Effector memory CD4-positive, alpha-beta T cell (primary cell): Measurements from ENCODE around the gene ARID3C.

Source experiments
- DNase-seq, 3 donors: peaks; one replicate each; pipeline ENCODE4 v3.0.0-alpha.2; 2020
- H3K27ac ChIP-seq: 2 replicates; pipeline ENCODE4 v1.7.0; 2013; ENCODE audit warnings: mild to moderate bottlenecking, low read length, moderate library complexity; ENCODE audit not compliant: insufficient read depth, poor library complexity, severe bottlenecking
- H3K27me3 ChIP-seq: replicated peaks from 2 replicates; pipeline ENCODE4 v1.7.0; 2013; ENCODE audit warnings: mild to moderate bottlenecking, low read length; ENCODE audit not compliant: insufficient read depth, control insufficient read depth, poor library complexity, severe bottlenecking
- H3K36me3 ChIP-seq: 2 replicates; pipeline ENCODE4 v1.7.0; 2013; ENCODE audit warnings: mild to moderate bottlenecking, low read length, moderate library complexity; ENCODE audit not compliant: control insufficient read depth, insufficient read depth
- H3K4me1 ChIP-seq: 2 replicates; pipeline ENCODE4 v1.7.0; 2013; ENCODE audit warnings: low read length, mild to moderate bottlenecking; ENCODE audit not compliant: control insufficient read depth, insufficient read depth, poor library complexity, severe bottlenecking
- H3K4me3 ChIP-seq: 2 replicates; pipeline ENCODE4 v1.7.0; 2013; ENCODE audit warnings: low read length, low read depth, mild to moderate bottlenecking; ENCODE audit not compliant: insufficient read depth, poor library complexity, severe bottlenecking
- H3K9me3 ChIP-seq: 2 replicates; pipeline ENCODE4 v1.7.0; 2013; ENCODE audit warnings: mild to moderate bottlenecking, low read length, moderate library complexity; ENCODE audit not compliant: control insufficient read depth

ARID3C gene

GRCh38 chr9:34577400-34578240, 51.2 kb downstream of the ARID3C start:
- Histone ChIP-seq H3K27ac (no peak overlapping the region), H3K4me1 (no peaks in the 10 kb centered on the region), H3K9me3 (no peaks in the 10 kb centered on the region), H3K4me3 (peak overlapping the region; percentile 17), H3K36me3 (no peaks in the 10 kb centered on the region), H3K27me3 (peaks cover 18% of the 10 kb centered on the region)
- no peak for DNase-seq

- peaks cover 18% of the 10 kb centered on the region for H3K27me3 ChIP-seq
These were observed 52.1 kb downstream of the ARID3C start for GRCh38 chr9:34576597-34577399.

GRCh38 chr9:34575862-34576596, 52.8 kb downstream of the ARID3C start:
- Histone ChIP-seq H3K4me3 (no peak overlapping the region), H3K9me3 (no peaks in the 10 kb centered on the region), H3K27ac (no peak overlapping the region), H3K4me1 (no peaks in the 10 kb centered on the region), H3K36me3 (no peaks in the 10 kb centered on the region), H3K27me3 (peaks cover 18% of the 10 kb centered on the region)
- no peak for DNase-seq

More at GRCh38 chr9:34576597-34577399, 52.1 kb downstream of the ARID3C start:
- Histone ChIP-seq H3K36me3 (no peaks in the 10 kb centered on the region), H3K4me3 (no peak overlapping the region), H3K4me1 (no peaks in the 10 kb centered on the region), H3K27ac (no peak overlapping the region), H3K9me3 (no peaks in the 10 kb centered on the region)
- DNase-seq, result no peak

GRCh38 chr9:34575241-34575640, 53.6 kb downstream of the ARID3C start:
- Histone ChIP-seq H3K4me3 (no peak overlapping the region), H3K27me3 (peaks cover 18% of the 10 kb centered on the region), H3K36me3 (no peaks in the 10 kb centered on the region), H3K9me3 (no peaks in the 10 kb centered on the region), H3K27ac (no peak overlapping the region), H3K4me1 (no peaks in the 10 kb centered on the region)
- DNase-seq, result no peak

GRCh38 chr9:34574571-34574970, 54.3 kb downstream of the ARID3C start:
- Histone ChIP-seq H3K27me3 (peaks cover 18% of the 10 kb centered on the region), H3K4me3 (no peak overlapping the region), H3K9me3 (no peaks in the 10 kb centered on the region), H3K4me1 (no peaks in the 10 kb centered on the region), H3K36me3 (no peaks in the 10 kb centered on the region), H3K27ac (no peak overlapping the region)
- no peak for DNase-seq

GRCh38 chr9:34573599-34574325, 55.1 kb downstream of the ARID3C start:
- Histone ChIP-seq H3K27me3 (peaks cover 13% of the 10 kb centered on the region), H3K4me1 (no peaks in the 10 kb centered on the region)
- no peak for DNase-seq

GRCh38 chr9:34572628-34573027, 56.2 kb downstream of the ARID3C start:
- Histone ChIP-seq H3K27me3 (peaks cover 4% of the 10 kb centered on the region), H3K4me1 (no peaks in the 10 kb centered on the region)
- DNase-seq, result no peak

More at GRCh38 chr9:34573599-34574325, 55.1 kb downstream of the ARID3C start:
- Histone ChIP-seq H3K36me3 (no peaks in the 10 kb centered on the region), H3K27ac (no peak overlapping the region), H3K9me3 (no peaks in the 10 kb centered on the region), H3K4me3 (no peak overlapping the region)

GRCh38 chr9:34572092-34572491, 56.8 kb downstream of the ARID3C start:
- no peaks in the 10 kb centered on the region for H3K27me3 ChIP-seq
- no peak for DNase-seq
- H3K4me3 ChIP-seq, result no peak overlapping the region
- H3K9me3 ChIP-seq, result no peaks in the 10 kb centered on the region
- H3K27ac ChIP-seq, result no peak overlapping the region
- H3K4me1 ChIP-seq, result no peaks in the 10 kb centered on the region
- no peaks in the 10 kb centered on the region for H3K36me3 ChIP-seq

More at GRCh38 chr9:34572628-34573027, 56.2 kb downstream of the ARID3C start:
- Histone ChIP-seq H3K36me3 (no peaks in the 10 kb centered on the region), H3K9me3 (no peaks in the 10 kb centered on the region), H3K4me3 (no peak overlapping the region), H3K27ac (no peak overlapping the region)

- no peak overlapping the region for H3K4me3 ChIP-seq
- H3K9me3 ChIP-seq, result no peaks in the 10 kb centered on the region
- no peaks in the 10 kb centered on the region for H3K4me1 ChIP-seq
- no peak for DNase-seq
- H3K36me3 ChIP-seq, result no peaks in the 10 kb centered on the region
- no peak overlapping the region for H3K27ac ChIP-seq
- no peaks in the 10 kb centered on the region for H3K27me3 ChIP-seq
These were observed 57.4 kb downstream of the ARID3C start for GRCh38 chr9:34571481-34571810.
